ENCODE results near the gene HCST.
A peak's percentile ranks its signal among the peaks of the same experiment; 100 is the strongest.
"Not testable (repeated sequence)": the region's sequence is repeated elsewhere in the genome, so short reads cannot be mapped to it uniquely, and the experiment has no call there.

HCST gene

GRCh38 chr19:35879068-35879467 lies 23.3 kb upstream of the HCST start:
- DNase-seq (ENCODE audit: extremely low read depth in 1 of 2, low read depth in 1 of 2) = no peak

DNA sequence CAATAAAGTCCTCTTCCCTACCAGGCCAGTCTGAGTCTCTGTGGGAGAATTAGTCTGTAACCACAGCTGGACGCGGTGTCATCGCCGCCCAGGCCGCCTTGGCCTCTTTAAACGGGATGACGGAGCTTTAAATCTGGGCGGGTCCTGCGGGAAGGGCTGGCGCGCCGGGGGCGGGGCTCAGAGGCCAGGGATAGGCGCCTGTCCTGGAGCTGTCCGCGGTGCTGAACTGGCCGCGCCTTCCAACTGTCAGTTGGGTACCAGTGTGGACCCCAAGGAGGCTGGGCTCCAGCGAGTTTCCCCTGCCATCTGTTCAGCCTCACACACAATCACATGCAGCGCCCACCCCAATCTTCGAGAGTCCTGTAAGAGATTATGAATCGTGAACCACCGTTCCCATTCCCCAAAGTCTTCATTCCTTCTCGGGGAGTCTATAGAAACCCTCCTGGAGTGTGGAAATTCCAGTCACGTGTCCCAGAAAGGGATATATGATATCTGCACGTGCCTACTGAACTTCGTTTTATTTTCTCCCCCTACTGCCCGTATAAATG lies 22.5 kb upstream of the HCST start:
- no peak for DNase-seq (ENCODE audit: extremely low read depth in 1 of 2, low read depth in 1 of 2)

GRCh38 chr19:35882114-35882832 lies 20.1 kb upstream of the HCST start:
- no peak for DNase-seq (ENCODE audit: extremely low read depth in 1 of 2, low read depth in 1 of 2)

GRCh38 chr19:35883882-35884281 lies 18.4 kb upstream of the HCST start:
- no peak for DNase-seq (ENCODE audit: extremely low read depth in 1 of 2, low read depth in 1 of 2)

- no peak for DNase-seq (ENCODE audit: extremely low read depth in 1 of 2, low read depth in 1 of 2)
Measured at GRCh38 chr19:35885225-35885738, 17.0 kb upstream of the HCST start.

DNA sequence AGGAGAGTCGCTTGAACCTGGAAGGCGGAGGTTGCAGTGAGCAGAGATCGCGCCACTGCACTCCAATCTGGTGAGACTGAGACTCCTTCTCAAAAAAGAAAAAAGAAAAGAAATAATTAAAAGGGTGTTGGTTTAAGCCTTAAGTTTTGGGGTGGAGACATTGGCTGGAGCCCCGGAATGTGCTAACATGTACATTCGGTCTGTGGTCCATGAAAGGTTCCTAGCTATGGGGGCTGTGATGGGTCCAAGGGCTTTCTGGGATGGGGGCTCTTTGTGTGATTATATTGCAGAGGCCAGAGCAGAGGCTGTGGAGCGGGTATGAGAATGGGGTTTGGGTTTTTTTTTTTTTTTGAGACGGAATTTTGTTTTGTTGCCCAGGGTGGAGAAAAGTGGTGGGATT lies 16.4 kb upstream of the HCST start:
- no peak for DNase-seq (ENCODE audit: extremely low read depth in 1 of 2, low read depth in 1 of 2)

DNA sequence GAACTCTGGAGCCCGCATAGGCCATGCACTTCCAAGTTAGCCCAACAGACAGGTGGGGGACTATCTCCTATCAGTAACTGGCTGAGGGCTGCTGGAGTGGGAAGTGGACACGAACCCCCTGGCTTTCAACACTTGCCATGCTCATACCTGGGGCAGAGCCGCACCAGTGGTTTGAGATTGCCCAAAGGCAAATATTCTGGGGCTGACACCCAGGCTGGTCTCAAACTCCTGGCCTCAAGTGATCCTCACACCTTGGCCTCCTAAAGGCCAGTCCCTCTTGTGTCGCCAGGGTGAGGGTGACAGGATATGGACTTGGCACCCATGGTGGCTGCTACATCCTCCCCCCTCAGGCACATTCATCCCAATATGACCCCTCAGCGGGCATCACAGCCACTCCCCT lies 15.1 kb upstream of the HCST start:
- no peak for DNase-seq (ENCODE audit: extremely low read depth in 1 of 2, low read depth in 1 of 2)

- no peak for DNase-seq (ENCODE audit: extremely low read depth in 1 of 2, low read depth in 1 of 2)
Measured at GRCh38 chr19:35888398-35888797, 13.9 kb upstream of the HCST start.

DNA sequence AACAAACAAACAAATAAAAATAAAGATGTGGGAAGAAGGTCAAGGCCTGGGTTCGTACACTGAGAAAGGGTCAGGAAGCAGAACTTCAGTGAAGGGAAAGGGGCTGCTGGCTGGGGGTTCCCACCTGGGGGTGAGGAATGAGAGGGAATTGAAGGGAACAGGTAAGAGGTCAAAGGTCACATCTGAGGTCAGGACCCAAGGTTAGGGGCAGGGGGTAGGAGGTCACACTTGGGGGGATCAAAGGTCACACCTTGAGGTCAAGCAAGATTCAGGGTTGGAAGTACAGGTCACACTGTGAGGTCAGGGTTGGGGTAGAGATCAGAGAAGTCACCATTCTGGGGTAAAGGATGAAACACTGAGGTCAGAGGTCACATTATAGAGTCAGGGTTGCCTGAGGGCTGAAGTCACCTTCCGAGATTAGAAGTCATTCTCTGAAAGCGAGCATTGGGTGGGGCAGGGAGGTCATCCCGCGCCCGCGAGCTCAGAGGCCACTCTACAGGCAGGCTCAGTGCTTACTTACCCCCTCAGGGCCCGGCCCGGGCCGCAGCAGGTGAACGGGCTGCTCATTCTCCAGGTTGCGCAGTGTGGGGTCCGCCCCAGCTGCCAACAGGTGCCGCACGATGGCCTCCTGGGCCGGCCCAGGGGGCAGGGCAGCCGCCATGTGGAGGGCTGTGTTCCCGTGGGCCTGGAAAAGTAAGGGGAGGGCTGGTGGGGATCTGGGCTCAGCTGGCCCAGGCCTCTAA lies 12.8 kb upstream of the HCST start:
- no peak for DNase-seq (ENCODE audit: extremely low read depth in 1 of 2, low read depth in 1 of 2)

DNA sequence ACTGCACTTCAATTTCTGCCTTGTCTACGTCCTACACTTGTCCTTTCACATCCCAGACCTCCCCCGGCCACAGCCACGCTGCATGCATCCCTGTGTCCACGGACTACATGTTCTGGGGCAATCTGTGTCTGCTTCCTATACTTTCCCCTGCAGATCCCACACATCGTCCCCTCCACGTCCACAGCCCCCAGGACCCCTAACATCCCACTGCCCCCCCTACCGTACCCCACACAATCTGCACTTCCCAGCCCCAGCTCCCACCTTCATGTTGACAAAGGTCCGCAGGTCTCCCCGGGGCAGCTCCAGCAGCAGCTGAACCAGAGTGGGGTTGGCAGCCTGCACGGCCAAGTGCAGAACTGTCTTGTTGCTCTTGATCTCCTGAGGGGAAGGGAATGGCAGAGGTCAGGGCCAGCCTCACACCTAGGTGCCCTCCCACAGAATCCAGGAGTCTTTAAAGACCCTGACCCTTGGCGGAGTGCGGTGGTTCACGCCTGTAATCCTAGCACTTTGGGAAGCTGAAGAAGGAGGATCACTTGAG lies 12.1 kb upstream of the HCST start:
- no peak for DNase-seq (ENCODE audit: extremely low read depth in 1 of 2, low read depth in 1 of 2)

DNA sequence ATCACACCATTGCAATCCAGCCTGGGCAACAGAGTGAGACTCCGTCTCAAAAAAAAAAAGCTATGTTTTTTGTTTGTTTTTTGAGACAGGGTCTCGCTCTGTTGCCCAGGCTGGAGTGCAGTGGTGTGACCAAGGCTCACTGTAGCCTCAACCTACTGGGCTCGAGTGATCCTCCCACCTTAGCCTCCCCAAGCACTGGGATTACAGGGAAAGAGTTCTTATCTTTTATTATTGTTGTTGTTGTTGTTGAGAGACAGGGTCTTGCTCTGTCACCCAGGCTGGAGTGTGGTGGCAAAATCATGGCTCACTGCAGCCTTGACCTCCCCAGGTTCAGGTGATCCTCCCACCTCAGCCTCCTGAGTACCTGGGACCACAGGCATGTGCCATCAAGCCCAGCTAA lies 10.5 kb upstream of the HCST start:
- not testable (repeated sequence) for DNase-seq (ENCODE audit: extremely low read depth in 1 of 2, low read depth in 1 of 2)

DNA sequence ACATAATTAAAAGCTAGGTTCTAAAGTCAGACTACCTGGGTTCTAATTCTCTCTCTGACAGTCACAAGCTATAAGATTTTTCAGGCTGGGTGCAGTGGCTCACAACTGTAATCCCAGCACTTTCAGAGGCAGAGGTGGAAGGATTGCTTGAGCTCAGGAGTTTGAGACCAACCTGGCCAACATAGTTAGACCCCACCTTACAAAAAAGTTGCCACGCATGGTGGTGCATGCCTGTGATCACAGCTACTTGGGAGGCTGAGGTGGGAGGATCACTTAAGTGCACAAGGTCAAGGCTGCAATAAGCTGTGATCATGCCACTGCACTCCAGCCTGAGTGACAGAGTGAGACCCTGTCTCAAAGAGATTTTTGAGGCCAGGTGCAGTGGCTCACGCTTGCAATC lies 8.0 kb upstream of the HCST start:
- no peak for DNase-seq (ENCODE audit: extremely low read depth in 1 of 2, low read depth in 1 of 2)

- no peak for DNase-seq (ENCODE audit: extremely low read depth in 1 of 2, low read depth in 1 of 2)
Measured at GRCh38 chr19:35895911-35896642, 6.3 kb upstream of the HCST start.

GRCh38 chr19:35896643-35897040 lies 5.7 kb upstream of the HCST start:
- no peak for DNase-seq (ENCODE audit: extremely low read depth in 1 of 2, low read depth in 1 of 2)

DNA sequence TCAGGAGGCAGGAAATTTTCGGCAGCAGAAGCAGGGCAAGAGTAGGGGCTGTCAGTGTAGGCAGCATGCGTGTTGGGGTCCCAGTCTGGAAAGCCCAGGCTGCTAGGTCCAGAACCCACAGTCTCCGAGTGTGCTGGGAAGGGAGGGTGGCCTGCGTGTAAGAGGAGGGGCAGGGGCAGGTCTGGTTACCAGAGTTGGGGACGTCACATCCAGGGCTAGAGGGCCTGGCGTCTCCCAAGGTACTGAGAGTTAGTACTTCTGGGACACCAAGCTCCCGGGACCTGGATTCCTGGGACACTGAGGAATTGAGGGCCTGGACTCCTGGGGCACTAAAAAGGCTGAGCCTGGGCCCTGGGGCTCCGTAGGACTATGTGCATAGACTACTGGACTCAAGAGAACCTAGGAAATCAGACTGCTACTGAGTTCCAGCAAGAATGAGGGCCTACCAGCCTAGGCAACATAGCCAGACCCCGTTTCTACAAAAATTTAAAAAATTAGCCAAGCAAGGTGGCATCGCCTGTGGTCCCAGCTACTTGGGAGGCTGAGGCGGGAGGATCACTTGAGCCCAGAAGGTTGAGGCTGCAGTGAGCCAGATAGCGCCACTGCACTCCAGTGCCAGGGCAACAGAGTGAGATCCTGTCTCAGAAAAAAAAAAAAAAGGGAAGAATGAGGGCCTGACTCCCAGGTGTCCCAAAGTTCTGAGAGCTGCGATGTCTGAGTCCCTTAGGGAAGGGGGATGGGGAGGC lies 4.5 kb upstream of the HCST start:
- DNase-seq (ENCODE audit: extremely low read depth in 1 of 2, low read depth in 1 of 2) = no peak

DNA sequence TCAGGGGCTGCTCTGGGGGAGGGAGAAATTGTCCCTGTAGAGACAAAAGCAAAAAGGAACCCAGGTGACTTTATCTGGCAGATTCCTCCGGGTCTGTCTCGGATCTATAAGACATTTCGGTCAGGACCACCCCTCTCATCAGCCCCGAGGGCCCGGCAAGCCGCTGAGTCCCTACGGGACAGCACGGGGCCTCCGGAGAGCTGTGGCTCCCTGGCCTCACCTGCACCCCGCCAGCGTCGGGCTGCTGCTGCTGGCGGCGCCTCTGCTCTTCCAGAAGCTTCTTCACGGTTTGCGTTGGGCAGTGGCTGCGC lies 3.9 kb upstream of the HCST start:
- DNase-seq (ENCODE audit: extremely low read depth in 1 of 2, low read depth in 1 of 2) = no peak

DNA sequence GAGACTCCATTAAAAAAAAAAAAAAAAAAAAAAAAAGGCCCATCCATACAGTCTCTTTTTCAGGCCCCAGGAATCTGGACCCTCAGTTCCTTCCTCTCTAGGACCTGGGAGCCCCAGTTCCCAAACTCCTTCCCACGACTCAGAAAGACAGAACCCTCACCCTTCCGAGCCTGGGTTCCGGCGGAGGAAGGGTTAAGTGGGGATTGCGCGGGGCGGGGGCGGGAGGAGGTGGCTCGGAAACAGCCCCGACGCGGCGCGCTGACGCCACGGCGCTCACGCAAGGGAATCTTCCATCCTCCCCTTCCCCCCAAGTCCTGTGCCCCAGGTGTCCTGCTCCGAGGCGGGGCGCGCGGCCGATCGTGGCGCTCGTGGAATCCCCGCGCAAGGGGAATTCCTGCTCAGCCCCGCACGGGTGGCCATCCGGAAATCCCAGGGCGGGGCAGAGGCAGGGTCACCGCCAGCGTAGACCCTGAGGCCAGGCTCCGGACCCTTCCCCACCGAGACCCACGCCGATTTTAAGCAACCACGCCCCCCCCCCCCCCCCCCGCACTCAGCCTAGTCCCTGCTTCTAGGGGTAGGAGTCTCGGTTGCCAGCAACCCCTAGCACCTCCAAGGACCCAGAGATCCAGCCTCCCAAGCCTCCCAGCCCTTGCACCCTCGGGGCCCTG lies 2.6 kb upstream of the HCST start:
- peak; percentile 71 to 82 for DNase-seq (ENCODE audit: extremely low read depth in 1 of 2, low read depth in 1 of 2)

GRCh38 chr19:35901055-35901644 lies 1.2 kb upstream of the HCST start:
- DNase-seq (ENCODE audit: extremely low read depth in 1 of 2, low read depth in 1 of 2) = no peak

GRCh38 chr19:35902870-35903475 lies 644 bp downstream of the HCST start:
- DNase-seq (ENCODE audit: extremely low read depth in 1 of 2, low read depth in 1 of 2) = no peak
